ENCODE results near the gene ZNF492. TPM values are rescaled to one million over a fixed set of nuclear protein-coding genes. Genes with fewer than 3 reads are reported as not detected.
"Not testable (repeated sequence)": the region's sequence is repeated elsewhere in the genome, so short reads cannot be mapped to it uniquely, and the experiment has no call there.

Gene ZNF492
- 1 to 10 TPM in 1 of 2 donors, under 1 TPM in 1; 0.55 to 1.4 TPM for total RNA-seq

DNA sequence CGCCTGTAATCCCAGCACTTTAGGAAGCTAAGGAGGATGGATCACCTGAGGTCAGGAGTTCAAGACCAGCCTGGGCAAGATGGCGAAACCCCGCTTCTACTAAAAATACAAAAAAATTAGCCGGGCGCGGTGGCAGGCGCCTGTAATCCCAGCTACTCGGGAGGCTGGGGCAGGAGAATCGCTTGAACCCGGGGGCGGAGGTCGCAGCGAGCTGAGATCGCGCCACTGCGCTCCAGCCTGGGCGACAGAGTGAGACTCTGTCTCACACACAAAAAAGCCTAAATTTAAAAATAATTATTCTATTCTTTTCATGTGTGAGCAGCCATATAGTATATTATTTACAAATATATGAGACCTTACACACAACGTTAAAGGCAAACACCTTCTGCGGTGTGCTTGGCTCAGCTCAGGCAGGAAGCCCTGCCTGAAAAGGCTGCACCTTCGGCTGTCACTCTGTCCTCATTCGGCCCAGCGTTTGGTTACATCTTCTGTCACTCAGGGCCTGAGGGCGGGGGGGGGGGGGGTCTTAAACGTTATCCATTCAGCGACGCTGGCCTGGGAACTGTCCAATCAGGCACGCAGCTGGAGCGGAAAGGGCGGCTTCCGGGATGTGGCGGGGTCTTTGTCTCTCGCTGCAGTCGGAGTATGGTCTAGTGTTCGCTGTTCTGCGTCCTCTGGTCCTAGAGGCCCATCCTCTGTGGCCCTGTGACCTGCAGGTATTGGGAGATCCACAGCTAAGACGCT is at the start of gene ZNF492:
Gene ZNF492 (plus strand): TSS at position 619 of the 744 bp plus-strand sequence. CDS start 19,076 bp downstream, outside the sequence.
- not testable (repeated sequence) for H3K9me3 Mint-ChIP-seq; H3K4me1 Mint-ChIP-seq (ENCODE audit: low read depth in 2 of 2); H3K27me3 Mint-ChIP-seq; H3K27ac Mint-ChIP-seq; H3K36me3 Mint-ChIP-seq
- ATAC-seq: peak; percentile 90 to 97
- DNase-seq (ENCODE audit: low spot score): peak; percentile 79
- peak within 1 kb of the TSS; percentile 85 for H3K4me3 Mint-ChIP-seq

DNA sequence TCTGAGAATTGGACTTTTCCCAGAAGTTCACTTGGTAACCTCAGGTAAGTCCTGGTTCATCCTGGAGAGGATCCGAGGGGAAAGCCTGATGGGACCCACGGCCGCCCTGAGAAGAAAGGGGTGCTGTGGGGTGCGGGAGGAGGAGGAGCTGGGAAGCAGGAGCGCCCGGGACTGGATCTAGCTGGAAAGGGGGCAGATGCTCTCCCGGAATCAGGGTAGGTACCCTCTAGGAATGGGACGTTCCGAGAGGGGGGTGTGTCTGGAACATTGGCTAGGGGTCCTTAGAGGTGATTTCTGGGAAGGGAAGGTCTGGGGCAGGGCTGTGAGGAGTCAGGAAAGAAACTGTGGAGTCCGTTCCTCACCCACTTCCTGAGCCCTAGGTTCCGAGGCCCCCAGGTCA is 38.7 kb upstream of the ZNF492 start:
- ATAC-seq (no peak), DNase-seq (ENCODE audit: low spot score) (no peak)
- Mint-ChIP-seq H3K36me3 (peaks cover 13% of the 10 kb centered on the region), H3K4me1 (ENCODE audit: low read depth in 2 of 2) (no peaks in the 10 kb centered on the region), H3K27ac (no peak overlapping the region), H3K4me3 (no peak overlapping the region), H3K9me3 (peaks cover 18% of the 10 kb centered on the region), H3K27me3 (no peaks in the 10 kb centered on the region)

- Mint-ChIP-seq H3K36me3 (peaks cover 13% of the 10 kb centered on the region), H3K4me3 (no peak overlapping the region), H3K9me3 (peaks cover 18% of the 10 kb centered on the region), H3K4me1 (ENCODE audit: low read depth in 2 of 2) (no peaks in the 10 kb centered on the region), H3K27ac (no peak overlapping the region), H3K27me3 (no peaks in the 10 kb centered on the region)
- ATAC-seq (no peak), DNase-seq (ENCODE audit: low spot score) (no peak)
Measured at GRCh38 chr19:22595918-22596341, 38.2 kb upstream of the ZNF492 start.

- no peaks in the 10 kb centered on the region for H3K27me3 Mint-ChIP-seq
- H3K27ac Mint-ChIP-seq: no peak overlapping the region
- peaks cover 15% of the 10 kb centered on the region for H3K9me3 Mint-ChIP-seq
- H3K36me3 Mint-ChIP-seq: peaks cover 7% of the 10 kb centered on the region
- no peaks in the 10 kb centered on the region for H3K4me1 Mint-ChIP-seq (ENCODE audit: low read depth in 2 of 2)
- no peak overlapping the region for H3K4me3 Mint-ChIP-seq
- DNase-seq (ENCODE audit: low spot score) (no peak), ATAC-seq (no peak)
Measured at GRCh38 chr19:22600690-22601648, 33.2 kb upstream of the ZNF492 start.

- Mint-ChIP-seq H3K27ac (no peak overlapping the region), H3K4me1 (ENCODE audit: low read depth in 2 of 2) (no peaks in the 10 kb centered on the region), H3K9me3 (peaks cover 20% of the 10 kb centered on the region), H3K27me3 (no peaks in the 10 kb centered on the region), H3K4me3 (no peak overlapping the region), H3K36me3 (peaks cover 13% of the 10 kb centered on the region)
- ATAC-seq: no peak
- DNase-seq (ENCODE audit: low spot score): no peak
Measured at GRCh38 chr19:22601906-22602630, 32.1 kb upstream of the ZNF492 start.

GRCh38 chr19:22602631-22603272 is 31.4 kb upstream of the ZNF492 start:
- Mint-ChIP-seq H3K4me3 (no peak overlapping the region), H3K36me3 (peaks cover 13% of the 10 kb centered on the region), H3K27ac (no peak overlapping the region), H3K4me1 (ENCODE audit: low read depth in 2 of 2) (no peaks in the 10 kb centered on the region), H3K9me3 (peaks cover 20% of the 10 kb centered on the region), H3K27me3 (no peaks in the 10 kb centered on the region)
- ATAC-seq: no peak
- no peak for DNase-seq (ENCODE audit: low spot score)

DNA sequence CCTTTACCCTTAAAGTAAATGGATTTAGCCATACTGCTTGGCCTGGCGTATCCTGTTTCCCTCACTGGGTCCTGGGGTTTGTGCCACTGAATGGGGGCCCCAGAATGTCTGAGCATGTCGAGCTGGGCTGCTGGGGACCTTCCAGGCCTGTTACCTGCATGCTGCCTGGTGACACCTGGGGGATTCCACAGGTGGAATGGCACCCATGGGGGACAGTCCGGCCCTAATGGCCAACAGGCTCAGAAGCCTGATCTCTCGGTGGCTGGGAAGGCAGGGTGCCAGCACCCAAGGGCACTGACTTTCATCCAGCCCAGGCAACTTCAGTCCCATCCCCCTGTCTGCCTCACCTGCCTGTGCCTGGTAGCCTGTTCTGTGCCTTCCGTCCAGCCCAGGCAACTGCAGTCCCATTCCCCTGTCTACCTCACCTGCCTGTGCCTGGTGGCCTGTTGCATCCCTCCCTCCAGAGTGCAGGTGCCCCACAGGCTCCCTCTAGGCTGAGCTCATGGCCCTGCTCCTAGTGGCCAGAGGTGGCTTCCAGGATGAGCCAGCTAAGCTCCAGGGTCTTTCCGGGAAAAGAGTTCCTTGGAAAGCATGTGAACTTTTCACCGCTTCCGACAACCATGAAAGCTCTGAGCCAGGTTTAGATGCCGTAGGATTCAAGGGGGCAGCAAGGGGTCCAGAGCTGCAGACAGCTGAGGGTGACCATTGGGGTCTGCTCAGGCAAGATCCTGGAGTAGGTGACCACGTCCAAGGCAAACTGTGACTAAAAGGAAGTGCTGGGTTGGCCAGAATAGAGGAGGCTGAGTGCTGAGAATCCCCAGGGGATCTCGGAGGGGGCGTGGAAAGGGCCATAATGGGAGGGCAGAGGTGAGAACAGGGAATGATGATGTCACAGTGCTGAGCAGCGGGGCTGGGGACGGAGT is 30.3 kb upstream of the ZNF492 start:
- no peak for DNase-seq (ENCODE audit: low spot score)
- Mint-ChIP-seq H3K4me1 (ENCODE audit: low read depth in 2 of 2) (no peaks in the 10 kb centered on the region), H3K36me3 (peaks cover 6% of the 10 kb centered on the region), H3K4me3 (no peak overlapping the region), H3K27ac (no peak overlapping the region), H3K27me3 (no peaks in the 10 kb centered on the region), H3K9me3 (peaks cover 14% of the 10 kb centered on the region)
- ATAC-seq: no peak

DNA sequence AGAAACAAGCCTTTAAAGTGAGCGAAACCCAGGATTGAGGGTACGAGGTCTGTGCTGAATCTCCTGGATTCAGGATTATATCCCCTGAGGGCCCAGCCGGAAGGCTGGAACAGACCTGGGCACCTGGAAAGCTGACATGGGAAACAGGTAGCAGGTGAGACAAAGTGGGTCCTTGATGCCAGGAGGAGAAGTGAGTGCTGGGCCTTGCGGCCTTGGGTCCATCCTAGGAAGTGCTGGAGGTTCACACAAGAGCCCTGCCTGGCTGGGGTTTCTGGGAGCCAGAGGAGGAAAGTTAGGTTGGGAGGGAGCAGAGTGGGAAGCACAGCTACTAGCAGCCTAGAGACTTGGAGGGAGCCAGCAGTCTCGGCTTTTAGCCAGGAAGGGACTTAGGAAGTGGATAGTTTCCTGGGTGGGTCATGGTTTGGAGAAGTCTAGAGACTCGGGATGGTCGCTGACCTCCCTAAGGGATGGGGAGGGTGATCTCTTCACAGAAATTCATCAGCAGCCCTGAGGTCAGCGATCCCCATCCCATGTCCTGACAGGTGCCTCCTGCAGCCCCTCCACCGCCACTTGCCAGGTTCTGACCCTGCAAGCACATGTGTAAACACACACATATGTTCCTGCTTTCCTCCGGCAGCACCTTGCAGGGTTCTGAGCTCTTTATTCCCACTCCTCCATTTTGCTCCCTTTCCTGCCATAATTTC is 29.4 kb upstream of the ZNF492 start:
- Mint-ChIP-seq H3K36me3 (peaks cover 6% of the 10 kb centered on the region), H3K4me3 (no peak overlapping the region), H3K4me1 (ENCODE audit: low read depth in 2 of 2) (no peaks in the 10 kb centered on the region), H3K27me3 (no peaks in the 10 kb centered on the region), H3K9me3 (peaks cover 10% of the 10 kb centered on the region), H3K27ac (no peak overlapping the region)
- DNase-seq (ENCODE audit: low spot score) (no peak), ATAC-seq (no peak)

DNA sequence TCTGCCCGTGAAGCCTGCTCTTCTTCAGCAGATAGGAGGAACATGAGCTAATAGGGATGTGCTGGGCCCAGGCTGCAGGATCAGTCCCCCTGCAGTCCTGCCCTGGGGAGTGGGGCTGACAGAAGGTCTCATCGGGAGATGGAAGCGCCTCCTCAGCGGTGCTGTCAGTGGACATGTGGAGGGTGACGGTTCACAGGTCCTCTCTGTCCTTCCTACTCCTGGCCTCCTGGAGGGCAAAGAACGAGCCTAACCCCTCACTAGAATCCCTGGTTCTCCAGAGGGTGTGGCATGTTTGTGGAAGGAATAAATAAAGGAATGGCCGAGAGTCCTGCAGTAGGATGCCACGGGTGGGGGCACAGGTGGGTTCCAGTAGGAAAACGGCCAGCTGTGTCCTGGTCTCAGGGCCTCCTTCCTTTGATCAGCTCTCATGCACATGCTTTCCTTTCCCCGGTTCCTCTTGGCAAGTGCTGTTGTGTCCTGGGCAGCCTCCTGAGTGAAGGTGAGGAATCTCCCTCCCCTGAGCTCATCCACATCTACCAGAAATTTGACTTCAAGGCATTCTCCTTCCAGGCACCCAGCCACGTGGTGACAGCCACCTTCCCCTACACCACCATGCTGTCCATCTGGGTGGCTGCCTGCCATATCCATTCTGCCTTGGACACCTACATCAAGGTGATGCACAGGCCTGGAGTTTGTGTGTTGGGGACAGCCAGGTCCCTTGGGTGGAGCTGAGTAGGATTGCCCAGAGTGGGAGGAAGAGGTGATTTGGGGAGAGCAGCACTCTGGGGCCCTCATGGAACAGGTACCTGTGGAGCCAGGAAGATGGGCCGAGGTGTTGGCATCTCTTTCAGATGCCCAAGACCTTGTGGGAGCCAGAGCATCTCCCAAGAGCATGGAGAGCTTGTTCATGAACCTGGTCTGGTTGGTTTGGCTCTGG is 28.6 kb upstream of the ZNF492 start:
- DNase-seq (ENCODE audit: low spot score): no peak
- Mint-ChIP-seq H3K27me3 (no peaks in the 10 kb centered on the region), H3K36me3 (peaks cover 6% of the 10 kb centered on the region), H3K4me3 (no peak overlapping the region), H3K27ac (no peak overlapping the region), H3K4me1 (ENCODE audit: low read depth in 2 of 2) (no peaks in the 10 kb centered on the region), H3K9me3 (peaks cover 9% of the 10 kb centered on the region)
- ATAC-seq: no peak

DNA sequence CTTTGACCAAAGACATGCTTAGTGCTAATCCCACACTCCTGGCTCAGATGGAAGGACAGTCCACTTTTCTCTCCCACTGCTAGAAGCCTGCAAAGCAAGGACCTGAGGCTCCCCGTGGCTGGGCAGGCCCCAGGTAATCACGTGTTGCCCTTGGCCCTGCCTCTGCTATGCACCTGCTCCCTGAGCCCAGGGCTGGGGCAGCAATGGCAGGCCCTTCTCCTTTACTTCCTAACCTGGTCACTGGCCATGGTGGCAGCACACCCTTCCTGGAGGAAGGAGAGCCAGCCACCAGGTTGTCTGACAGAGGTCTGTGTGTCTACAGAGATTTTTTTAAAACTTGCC is 27.9 kb upstream of the ZNF492 start:
- DNase-seq (ENCODE audit: low spot score) (no peak), ATAC-seq (no peak)
- H3K27ac Mint-ChIP-seq: no peak overlapping the region
- H3K9me3 Mint-ChIP-seq: peaks cover 13% of the 10 kb centered on the region
- no peaks in the 10 kb centered on the region for H3K4me1 Mint-ChIP-seq (ENCODE audit: low read depth in 2 of 2)
- H3K27me3 Mint-ChIP-seq: no peaks in the 10 kb centered on the region
- H3K36me3 Mint-ChIP-seq: peaks cover 6% of the 10 kb centered on the region
- no peak overlapping the region for H3K4me3 Mint-ChIP-seq

- H3K9me3 Mint-ChIP-seq: peaks cover 19% of the 10 kb centered on the region
- no peak for DNase-seq (ENCODE audit: low spot score)
- peak in 1 of 2 donors; percentile 21 for ATAC-seq
- H3K4me1 Mint-ChIP-seq (ENCODE audit: low read depth in 2 of 2): no peaks in the 10 kb centered on the region
- no peak overlapping the region for H3K27ac Mint-ChIP-seq
- H3K36me3 Mint-ChIP-seq: peaks cover 6% of the 10 kb centered on the region
- no peaks in the 10 kb centered on the region for H3K27me3 Mint-ChIP-seq
- H3K4me3 Mint-ChIP-seq: no peak overlapping the region
Measured at GRCh38 chr19:22606954-22607652, 27.0 kb upstream of the ZNF492 start.
